Esophagus squamous epithelium (tissue), 4 donors: Measurements from ENCODE around the gene PLD4.

ENCODE experiments used
- CTCF ChIP-seq, 6 experiments: fragments of 450-650 bp in 4 of 6; fragments of 200-600 bp in 2 of 6; sonication (generic) in 2 of 6; IDR thresholded peaks; one replicate each; pipeline ENCODE4 v1.5.1; 2016 to 2019; ENCODE audit warnings: antibody characterized with exemption in 6 of 6, mild to moderate bottlenecking in 4 of 6, moderate library complexity in 4 of 6
- POLR2A ChIP-seq, 4 donors: fragments of 450-650 bp; IDR thresholded peaks; one replicate each; pipeline ENCODE4 v1.6.1; 2017; ENCODE audit warnings: antibody characterized with exemption in 4 of 4, mild to moderate bottlenecking in 4 of 4, moderate library complexity in 3 of 4

DNA sequence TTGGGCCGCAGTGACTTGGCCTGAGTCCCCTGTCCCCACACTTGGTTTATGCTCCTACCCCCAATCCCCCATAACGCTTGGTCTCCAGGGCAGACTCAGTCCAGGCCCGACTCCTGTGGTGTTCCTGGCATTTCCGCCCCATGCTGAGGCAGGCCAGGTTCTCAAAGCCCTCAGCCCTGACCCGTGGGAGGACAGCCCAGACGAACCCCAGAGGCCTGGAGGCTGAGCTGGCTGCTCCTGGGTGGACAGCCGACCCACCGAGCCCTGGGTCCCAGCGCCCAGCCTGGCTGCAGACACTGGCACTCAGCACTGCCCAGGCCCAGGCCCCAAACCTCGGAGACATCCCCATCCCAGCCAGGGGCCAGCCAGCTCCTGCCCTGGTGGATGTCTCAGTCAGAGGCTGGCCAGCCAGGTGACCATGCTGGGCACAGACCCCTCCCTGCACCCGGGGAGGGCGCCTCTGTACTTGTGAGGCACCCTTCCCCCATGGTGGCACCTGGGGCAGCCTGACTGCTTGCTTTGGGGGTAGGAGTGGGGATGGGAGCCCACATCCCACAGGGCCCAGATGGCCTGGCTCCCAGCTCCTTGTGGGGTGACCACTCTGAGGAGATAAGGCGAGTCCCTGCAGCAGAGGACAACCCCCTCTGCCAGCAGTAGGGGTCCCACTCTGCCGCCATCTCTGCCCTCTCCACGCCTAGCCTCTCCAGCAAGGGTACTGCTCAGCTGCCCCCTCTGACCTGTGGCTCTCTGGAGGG is 1.4 kb downstream of the PLD4 start:
- TF ChIP-seq CTCF (IDR thresholded peaks at IDR 0.05) (no peak), POLR2A (IDR thresholded peaks at IDR 0.05) (no peak)
